ENCODE measurements around the gene CTPS1.

DNA sequence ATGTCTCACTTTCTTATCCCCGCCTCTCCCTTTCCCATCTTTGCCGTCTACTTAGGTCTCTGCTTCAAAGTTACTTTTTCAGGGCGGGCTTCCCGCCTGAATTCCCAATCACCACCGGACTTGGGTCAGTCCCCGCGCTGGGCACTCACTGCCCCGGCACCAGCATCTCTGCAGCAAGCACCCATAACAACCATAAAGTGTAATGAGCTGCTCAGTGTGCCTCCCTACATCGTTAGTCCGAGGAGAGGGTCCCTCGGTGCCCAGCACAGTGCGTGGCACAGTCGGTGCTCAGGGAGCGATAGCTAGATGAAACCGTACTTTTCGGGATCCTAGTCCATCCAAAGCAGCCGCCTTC lies 633 bp upstream of the CTPS1 start:
- TF ChIP-seq CTCF (IDR thresholded peaks at IDR 0.05 in 2 of 3, conservative IDR thresholded peaks at IDR 0.05 in 1 of 3; ENCODE audit: borderline replicate concordance in 1 of 3, insufficient read depth in 1 of 3, low read depth in 2 of 3, low read length in 2 of 3), result no peak
- TF ChIP-seq RAD21 (IDR thresholded peaks at IDR 0.05; ENCODE audit: low read depth), result no peak
- TF ChIP-seq, protein P1, sequence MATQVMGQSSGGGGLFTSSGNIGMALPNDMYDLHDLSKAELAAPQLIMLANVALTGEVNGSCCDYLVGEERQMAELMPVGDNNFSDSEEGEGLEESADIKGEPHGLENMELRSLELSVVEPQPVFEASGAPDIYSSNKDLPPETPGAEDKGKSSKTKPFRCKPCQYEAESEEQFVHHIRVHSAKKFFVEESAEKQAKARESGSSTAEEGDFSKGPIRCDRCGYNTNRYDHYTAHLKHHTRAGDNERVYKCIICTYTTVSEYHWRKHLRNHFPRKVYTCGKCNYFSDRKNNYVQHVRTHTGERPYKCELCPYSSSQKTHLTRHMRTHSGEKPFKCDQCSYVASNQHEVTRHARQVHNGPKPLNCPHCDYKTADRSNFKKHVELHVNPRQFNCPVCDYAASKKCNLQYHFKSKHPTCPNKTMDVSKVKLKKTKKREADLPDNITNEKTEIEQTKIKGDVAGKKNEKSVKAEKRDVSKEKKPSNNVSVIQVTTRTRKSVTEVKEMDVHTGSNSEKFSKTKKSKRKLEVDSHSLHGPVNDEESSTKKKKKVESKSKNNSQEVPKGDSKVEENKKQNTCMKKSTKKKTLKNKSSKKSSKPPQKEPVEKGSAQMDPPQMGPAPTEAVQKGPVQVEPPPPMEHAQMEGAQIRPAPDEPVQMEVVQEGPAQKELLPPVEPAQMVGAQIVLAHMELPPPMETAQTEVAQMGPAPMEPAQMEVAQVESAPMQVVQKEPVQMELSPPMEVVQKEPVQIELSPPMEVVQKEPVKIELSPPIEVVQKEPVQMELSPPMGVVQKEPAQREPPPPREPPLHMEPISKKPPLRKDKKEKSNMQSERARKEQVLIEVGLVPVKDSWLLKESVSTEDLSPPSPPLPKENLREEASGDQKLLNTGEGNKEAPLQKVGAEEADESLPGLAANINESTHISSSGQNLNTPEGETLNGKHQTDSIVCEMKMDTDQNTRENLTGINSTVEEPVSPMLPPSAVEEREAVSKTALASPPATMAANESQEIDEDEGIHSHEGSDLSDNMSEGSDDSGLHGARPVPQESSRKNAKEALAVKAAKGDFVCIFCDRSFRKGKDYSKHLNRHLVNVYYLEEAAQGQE (IDR thresholded peaks at IDR 0.05; ENCODE audit: low read depth), result no peak
- TF ChIP-seq POLR2A (IDR thresholded peaks at IDR 0.05; ENCODE audit: borderline replicate concordance, extremely low read depth, insufficient read depth, insufficient read length), result no peak
- no peak for TF ChIP-seq JUND (IDR thresholded peaks at IDR 0.05)
- TF ChIP-seq YY1 (IDR thresholded peaks at IDR 0.05; ENCODE audit: extremely low read depth, insufficient replicate concordance, low read depth, low read length), result no peak
- no peak for TF ChIP-seq SP1 (IDR thresholded peaks at IDR 0.05; ENCODE audit: low read depth)
- no peak for TF ChIP-seq ELF1 (IDR thresholded peaks at IDR 0.05; ENCODE audit: borderline replicate concordance, low read depth)
- TF ChIP-seq TCF7L2 (IDR thresholded peaks at IDR 0.05; ENCODE audit: borderline replicate concordance, extremely low read depth, insufficient read depth, insufficient read length), result no peak
- TF ChIP-seq POLR2AphosphoS5 (IDR thresholded peaks at IDR 0.05; ENCODE audit: low read depth, low read length), result no peak
- no peak for TF ChIP-seq SIN3A (IDR thresholded peaks at IDR 0.05; ENCODE audit: low read depth)
